A549 (cell line): ENCODE data around the gene FNIP1.

ENCODE experiments used
- CHD2 ChIP-seq: fragments of 150-350 bp; IDR thresholded peaks from 2 replicates; pipeline ENCODE4 v1.6.1; 2014; ENCODE audit warnings: low read length; ENCODE audit not compliant: partially characterized antibody
- HOXB5 ChIP-seq: fragments of 250-450 bp; sonication (Bioruptor Pico); IDR thresholded peaks from 2 replicates; pipeline ENCODE4 v1.5.0; 2020; ENCODE audit warnings: mild to moderate bottlenecking, moderate library complexity
- POLR2A ChIP-seq: IDR thresholded peaks from 2 replicates; pipeline ENCODE4 v1.6.1; 2012; ENCODE audit warnings: mild to moderate bottlenecking, low read length
- REST ChIP-seq: fragments of 200-600 bp; sonication (generic); IDR thresholded peaks from 2 replicates; pipeline ENCODE4 v1.6.1; 2016; ENCODE audit warnings: antibody characterized with exemption, mild to moderate bottlenecking, moderate library complexity
- TF ChIP-seq, protein P1 (sequence below): fragments of >200 bp; sonication (Bioruptor Twin); formaldehyde crosslinking; IDR thresholded peaks from 3 replicates; pipeline ENCODE4 v1.5.1; 2016
- TF ChIP-seq, protein P2 (sequence below): IDR thresholded peaks from 2 replicates; pipeline ENCODE4 v1.6.1; 2012

GRCh38 chr5:131782717-131783116, 14.1 kb downstream of the FNIP1 start:
- TF ChIP-seq REST (no peak), HOXB5 (no peak), CHD2 (no peak), POLR2A (no peak)
- TF ChIP-seq, protein P1, sequence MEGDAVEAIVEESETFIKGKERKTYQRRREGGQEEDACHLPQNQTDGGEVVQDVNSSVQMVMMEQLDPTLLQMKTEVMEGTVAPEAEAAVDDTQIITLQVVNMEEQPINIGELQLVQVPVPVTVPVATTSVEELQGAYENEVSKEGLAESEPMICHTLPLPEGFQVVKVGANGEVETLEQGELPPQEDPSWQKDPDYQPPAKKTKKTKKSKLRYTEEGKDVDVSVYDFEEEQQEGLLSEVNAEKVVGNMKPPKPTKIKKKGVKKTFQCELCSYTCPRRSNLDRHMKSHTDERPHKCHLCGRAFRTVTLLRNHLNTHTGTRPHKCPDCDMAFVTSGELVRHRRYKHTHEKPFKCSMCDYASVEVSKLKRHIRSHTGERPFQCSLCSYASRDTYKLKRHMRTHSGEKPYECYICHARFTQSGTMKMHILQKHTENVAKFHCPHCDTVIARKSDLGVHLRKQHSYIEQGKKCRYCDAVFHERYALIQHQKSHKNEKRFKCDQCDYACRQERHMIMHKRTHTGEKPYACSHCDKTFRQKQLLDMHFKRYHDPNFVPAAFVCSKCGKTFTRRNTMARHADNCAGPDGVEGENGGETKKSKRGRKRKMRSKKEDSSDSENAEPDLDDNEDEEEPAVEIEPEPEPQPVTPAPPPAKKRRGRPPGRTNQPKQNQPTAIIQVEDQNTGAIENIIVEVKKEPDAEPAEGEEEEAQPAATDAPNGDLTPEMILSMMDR: no peak
- TF ChIP-seq, protein P2, sequence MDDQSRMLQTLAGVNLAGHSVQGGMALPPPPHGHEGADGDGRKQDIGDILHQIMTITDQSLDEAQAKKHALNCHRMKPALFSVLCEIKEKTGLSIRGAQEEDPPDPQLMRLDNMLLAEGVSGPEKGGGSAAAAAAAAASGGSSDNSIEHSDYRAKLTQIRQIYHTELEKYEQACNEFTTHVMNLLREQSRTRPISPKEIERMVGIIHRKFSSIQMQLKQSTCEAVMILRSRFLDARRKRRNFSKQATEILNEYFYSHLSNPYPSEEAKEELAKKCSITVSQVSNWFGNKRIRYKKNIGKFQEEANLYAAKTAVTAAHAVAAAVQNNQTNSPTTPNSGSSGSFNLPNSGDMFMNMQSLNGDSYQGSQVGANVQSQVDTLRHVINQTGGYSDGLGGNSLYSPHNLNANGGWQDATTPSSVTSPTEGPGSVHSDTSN: no peak
